HL-60 (cell line): ENCODE measurements around the gene ANKRD53.

Experiments
- REST ChIP-seq: IDR thresholded peaks from 2 replicates; pipeline ENCODE4 v1.6.1; 2012; ENCODE audit warnings: low read depth; ENCODE audit not compliant: insufficient replicate concordance
- TF ChIP-seq, protein P1 (sequence below): IDR thresholded peaks from one replicate; pipeline ENCODE4 v1.5.1; 2011; ENCODE audit warnings: low read length, control low read depth, inconsistent platforms; ENCODE audit not compliant: insufficient read depth

- TF ChIP-seq, protein P1, sequence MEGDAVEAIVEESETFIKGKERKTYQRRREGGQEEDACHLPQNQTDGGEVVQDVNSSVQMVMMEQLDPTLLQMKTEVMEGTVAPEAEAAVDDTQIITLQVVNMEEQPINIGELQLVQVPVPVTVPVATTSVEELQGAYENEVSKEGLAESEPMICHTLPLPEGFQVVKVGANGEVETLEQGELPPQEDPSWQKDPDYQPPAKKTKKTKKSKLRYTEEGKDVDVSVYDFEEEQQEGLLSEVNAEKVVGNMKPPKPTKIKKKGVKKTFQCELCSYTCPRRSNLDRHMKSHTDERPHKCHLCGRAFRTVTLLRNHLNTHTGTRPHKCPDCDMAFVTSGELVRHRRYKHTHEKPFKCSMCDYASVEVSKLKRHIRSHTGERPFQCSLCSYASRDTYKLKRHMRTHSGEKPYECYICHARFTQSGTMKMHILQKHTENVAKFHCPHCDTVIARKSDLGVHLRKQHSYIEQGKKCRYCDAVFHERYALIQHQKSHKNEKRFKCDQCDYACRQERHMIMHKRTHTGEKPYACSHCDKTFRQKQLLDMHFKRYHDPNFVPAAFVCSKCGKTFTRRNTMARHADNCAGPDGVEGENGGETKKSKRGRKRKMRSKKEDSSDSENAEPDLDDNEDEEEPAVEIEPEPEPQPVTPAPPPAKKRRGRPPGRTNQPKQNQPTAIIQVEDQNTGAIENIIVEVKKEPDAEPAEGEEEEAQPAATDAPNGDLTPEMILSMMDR: no peak
- no peak for TF ChIP-seq REST
Measured at GRCh38 chr2:70942396-70943204, 35.8 kb upstream of the ANKRD53 start.
